GM12878 (cell line): ENCODE data around the gene RIF1.

Source experiments
- ATF7 ChIP-seq: fragments of 450-650 bp; IDR thresholded peaks from 2 replicates; pipeline ENCODE4 v1.6.1; 2016; ENCODE audit warnings: low read depth, mild to moderate bottlenecking
- MEF2A ChIP-seq: IDR thresholded peaks from 2 replicates; pipeline ENCODE4 v1.6.1; 2011; ENCODE audit warnings: low read depth, mild to moderate bottlenecking, low read length, moderate library complexity; ENCODE audit not compliant: insufficient read depth
- RAD21 ChIP-seq: IDR thresholded peaks from 2 replicates; pipeline ENCODE4 v1.6.1; 2011; ENCODE audit warnings: mild to moderate bottlenecking, low read depth, low read length, moderate library complexity; ENCODE audit not compliant: insufficient read depth
- SMC3 ChIP-seq: IDR thresholded peaks from 2 replicates; pipeline ENCODE4 v1.6.1; 2011; ENCODE audit warnings: low read length, improper control_type of control experiment, borderline replicate concordance
- WRNIP1 ChIP-seq: IDR thresholded peaks from 2 replicates; pipeline ENCODE4 v1.6.1; 2011; ENCODE audit warnings: low read depth, low read length, improper control_type of control experiment, borderline replicate concordance
- ZNF24 ChIP-seq: fragments of 450-650 bp; IDR thresholded peaks from 2 replicates; pipeline ENCODE4 v1.6.1; 2017; ENCODE audit warnings: antibody characterized with exemption, mild to moderate bottlenecking
- ZNF384 ChIP-seq: IDR thresholded peaks from 2 replicates; pipeline ENCODE4 v1.6.1; 2012; ENCODE audit warnings: low read depth, mild to moderate bottlenecking, low read length, improper control_type of control experiment, borderline replicate concordance
- TF ChIP-seq, protein P1 (sequence below), 3 experiments: IDR thresholded peaks in 2 of 3; conservative IDR thresholded peaks in 1 of 3; 2 replicates each; pipeline ENCODE4 v1.5.1; 2011; ENCODE audit warnings: low read depth in 3 of 3, low read length in 3 of 3, mild to moderate bottlenecking in 3 of 3, control low read depth in 2 of 3, moderate library complexity in 2 of 3, inconsistent platforms in 1 of 3, mixed read lengths in 1 of 3; ENCODE audit not compliant: control insufficient read depth in 2 of 3, insufficient read depth in 1 of 3; ENCODE audit errors: extremely low read depth in 1 of 3

DNA sequence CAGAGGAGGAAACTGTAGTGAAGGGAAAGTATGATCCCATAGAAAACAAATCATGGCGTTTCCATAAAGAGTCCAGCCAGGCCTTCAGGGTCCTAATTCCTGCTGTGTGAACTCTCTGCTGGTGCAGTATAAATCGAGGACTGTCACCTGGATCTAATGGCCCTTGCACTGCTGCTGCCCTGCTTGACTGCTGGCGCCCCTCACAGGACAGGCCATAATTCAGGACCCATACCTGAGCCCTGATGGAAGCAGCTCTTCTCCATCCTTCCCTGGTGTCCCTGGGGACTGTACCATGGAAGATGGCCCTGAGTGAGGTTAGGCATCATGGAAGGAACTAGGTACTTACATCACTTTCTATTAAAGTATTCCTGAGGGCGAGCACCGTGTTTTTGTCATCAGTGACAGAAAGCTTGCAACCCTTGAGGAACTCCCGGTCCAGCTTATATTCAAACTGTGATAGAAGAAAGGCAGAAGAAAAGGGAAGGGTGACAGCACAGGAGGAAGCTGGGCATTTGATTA is 116.9 kb downstream of the RIF1 start:
- TF ChIP-seq ATF7 = no peak
- no peak for TF ChIP-seq SMC3
- no peak for TF ChIP-seq MEF2A
- TF ChIP-seq ZNF24 = no peak
- no peak for TF ChIP-seq WRNIP1
- no peak for TF ChIP-seq RAD21
- TF ChIP-seq ZNF384 = no peak
- TF ChIP-seq, protein P1, sequence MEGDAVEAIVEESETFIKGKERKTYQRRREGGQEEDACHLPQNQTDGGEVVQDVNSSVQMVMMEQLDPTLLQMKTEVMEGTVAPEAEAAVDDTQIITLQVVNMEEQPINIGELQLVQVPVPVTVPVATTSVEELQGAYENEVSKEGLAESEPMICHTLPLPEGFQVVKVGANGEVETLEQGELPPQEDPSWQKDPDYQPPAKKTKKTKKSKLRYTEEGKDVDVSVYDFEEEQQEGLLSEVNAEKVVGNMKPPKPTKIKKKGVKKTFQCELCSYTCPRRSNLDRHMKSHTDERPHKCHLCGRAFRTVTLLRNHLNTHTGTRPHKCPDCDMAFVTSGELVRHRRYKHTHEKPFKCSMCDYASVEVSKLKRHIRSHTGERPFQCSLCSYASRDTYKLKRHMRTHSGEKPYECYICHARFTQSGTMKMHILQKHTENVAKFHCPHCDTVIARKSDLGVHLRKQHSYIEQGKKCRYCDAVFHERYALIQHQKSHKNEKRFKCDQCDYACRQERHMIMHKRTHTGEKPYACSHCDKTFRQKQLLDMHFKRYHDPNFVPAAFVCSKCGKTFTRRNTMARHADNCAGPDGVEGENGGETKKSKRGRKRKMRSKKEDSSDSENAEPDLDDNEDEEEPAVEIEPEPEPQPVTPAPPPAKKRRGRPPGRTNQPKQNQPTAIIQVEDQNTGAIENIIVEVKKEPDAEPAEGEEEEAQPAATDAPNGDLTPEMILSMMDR (IDR thresholded peaks at IDR 0.05 in 2 of 3, conservative IDR thresholded peaks at IDR 0.05 in 1 of 3; ENCODE audit: control insufficient read depth in 2 of 3, extremely low read depth in 1 of 3, insufficient read depth in 1 of 3, low read depth in 3 of 3, low read length in 3 of 3) = no peak
